HPDE6-E6E7 (cell line): ENCODE results near the gene GUCY1A2.

Source experiments
- DNase-seq: peaks from one replicate; pipeline ENCODE4 v3.0.0; 2011; ENCODE audit warnings: missing footprints; ENCODE audit errors: extremely low spot score

Gene GUCY1A2

GRCh38 chr11:106656646-106657045 lies 361.6 kb downstream of the GUCY1A2 start:
- no peak for DNase-seq

- no peak for DNase-seq
These were observed 373.5 kb downstream of the GUCY1A2 start for GRCh38 chr11:106644824-106645223.

GRCh38 chr11:106642331-106642730 lies 375.9 kb downstream of the GUCY1A2 start:
- no peak for DNase-seq

GRCh38 chr11:106632283-106632682 lies 386.0 kb downstream of the GUCY1A2 start:
- no peak for DNase-seq

GRCh38 chr11:106627694-106628093 lies 390.6 kb downstream of the GUCY1A2 start:
- DNase-seq: no peak

GRCh38 chr11:106625566-106625965 lies 392.7 kb downstream of the GUCY1A2 start:
- no peak for DNase-seq

GRCh38 chr11:106624377-106624776 lies 393.9 kb downstream of the GUCY1A2 start:
- DNase-seq: no peak
